GM18526 (cell line): ENCODE data around the gene ZCCHC17.

Source experiments
- POLR2A ChIP-seq: IDR thresholded peaks from 3 replicates; pipeline ENCODE4 v1.6.1; 2011; ENCODE audit not compliant: insufficient read length; ENCODE audit errors: extremely low read depth

ZCCHC17 gene

DNA sequence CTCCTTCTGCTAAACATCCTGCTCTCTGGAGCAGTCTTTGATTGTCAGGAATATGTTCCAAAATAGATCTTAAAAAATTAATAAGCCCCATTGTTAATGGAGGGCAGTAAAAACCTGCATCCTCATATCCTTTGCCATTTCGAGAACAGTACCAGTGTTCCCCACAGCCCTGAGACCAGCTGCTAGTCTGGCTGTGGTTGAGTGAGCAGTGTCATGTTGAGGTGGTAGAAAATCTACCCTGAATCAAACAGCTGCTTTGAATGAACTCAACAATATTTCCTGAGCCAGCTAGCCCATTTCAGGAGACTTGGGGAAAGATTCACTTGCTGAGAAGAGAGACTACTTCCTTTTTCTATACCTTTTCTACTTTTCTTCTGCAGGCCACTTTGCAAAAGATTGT, 51.6 kb downstream of the ZCCHC17 start:
- TF ChIP-seq POLR2A, result no peak

GRCh38 chr1:31354283-31354682, 57.5 kb downstream of the ZCCHC17 start:
- no peak for TF ChIP-seq POLR2A

DNA sequence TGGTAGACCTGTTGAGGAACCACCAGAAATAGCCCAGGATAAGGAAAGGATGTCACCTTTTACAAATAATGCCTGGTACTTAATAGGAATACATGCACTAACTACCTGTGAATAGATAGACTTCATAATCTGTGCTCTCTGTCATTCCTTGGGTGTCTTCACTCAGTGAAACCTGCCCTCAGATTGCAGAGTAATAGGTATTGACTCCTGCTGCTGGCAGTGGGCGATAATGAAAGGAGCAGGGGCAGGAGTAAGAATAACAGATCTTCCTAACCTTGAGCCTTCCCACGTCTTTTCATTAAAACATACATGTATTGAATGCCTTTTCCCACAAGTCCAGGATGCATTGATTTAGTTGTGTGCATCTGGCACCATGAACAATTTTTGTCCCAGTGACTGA, 59.6 kb downstream of the ZCCHC17 start:
- no peak for TF ChIP-seq POLR2A

GRCh38 chr1:31361607-31362006, 64.8 kb downstream of the ZCCHC17 start:
- no peak for TF ChIP-seq POLR2A

DNA sequence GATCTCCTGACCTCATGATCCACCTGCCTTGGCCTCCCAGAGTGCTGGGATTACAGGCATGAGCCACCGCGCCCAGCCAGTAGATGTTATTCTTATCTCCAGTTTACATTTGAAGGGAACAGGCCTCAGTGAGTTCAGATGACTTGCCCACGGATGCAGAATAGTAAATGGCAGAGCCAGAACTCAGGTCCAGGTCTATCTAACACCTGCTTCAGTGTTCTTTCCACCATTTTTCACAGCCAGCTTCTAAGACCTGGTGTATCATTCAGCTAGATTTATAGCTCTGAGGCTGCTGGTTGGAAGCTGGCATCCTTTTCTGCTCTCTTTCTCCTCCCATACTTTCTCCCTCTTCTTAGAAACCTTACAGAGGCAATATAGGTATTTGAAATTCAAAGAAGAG, 65.2 kb downstream of the ZCCHC17 start:
- TF ChIP-seq POLR2A, result no peak

DNA sequence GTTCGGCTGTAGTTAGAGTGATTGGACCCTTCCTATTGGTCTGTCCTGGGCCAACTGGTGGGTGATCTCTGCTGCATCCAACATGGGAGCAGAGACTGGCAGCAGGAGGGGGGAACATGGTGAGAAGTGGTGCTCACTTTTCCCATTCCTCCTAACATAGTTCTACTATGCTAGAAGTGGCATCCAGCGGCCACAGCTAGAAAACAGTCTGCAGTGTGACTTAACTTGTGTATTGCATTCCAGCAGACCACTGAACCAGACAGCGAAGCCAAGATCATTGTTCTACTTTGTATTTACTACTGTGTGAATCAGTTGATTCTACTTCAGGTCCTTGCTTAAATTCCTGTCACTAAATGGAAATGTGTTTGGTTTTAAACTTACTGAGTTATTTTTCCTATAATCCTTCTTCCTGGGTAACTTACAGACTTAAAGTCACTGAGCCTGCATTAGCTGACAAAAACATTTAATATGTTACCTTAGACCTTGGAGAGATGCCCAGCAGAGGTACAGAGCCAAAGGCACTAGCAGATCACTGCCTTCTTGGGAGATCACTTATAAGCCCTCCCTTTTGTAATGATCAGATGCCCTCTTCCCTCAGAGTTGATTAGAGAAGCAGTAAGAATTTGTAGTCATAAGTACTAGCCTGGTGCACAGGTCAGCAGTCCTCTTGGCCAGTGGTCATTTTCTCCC, 67.9 kb downstream of the ZCCHC17 start:
- no peak for TF ChIP-seq POLR2A

DNA sequence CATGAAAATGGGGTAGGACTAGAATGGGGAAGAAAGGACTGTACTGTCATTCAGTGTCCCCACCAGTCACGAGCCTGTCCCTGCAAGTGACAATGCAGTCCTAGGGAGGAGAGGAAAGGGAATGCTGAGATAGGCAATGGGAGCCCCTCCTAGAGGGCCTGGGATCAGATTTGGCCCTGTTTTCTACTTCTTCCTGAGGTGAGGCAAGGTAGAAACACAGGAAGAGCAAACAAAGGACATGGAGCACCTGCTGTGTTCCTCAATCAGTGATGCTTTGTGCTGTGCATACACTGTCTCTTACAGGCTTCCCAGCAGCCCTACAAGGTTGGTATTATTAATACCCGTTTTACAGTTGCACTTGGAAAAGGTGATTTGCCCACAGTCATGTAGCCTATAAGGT, 70.0 kb downstream of the ZCCHC17 start:
- no peak for TF ChIP-seq POLR2A

- no peak for TF ChIP-seq POLR2A
Observed at GRCh38 chr1:31368611-31369107, 71.8 kb downstream of the ZCCHC17 start.

GRCh38 chr1:31370021-31370420, 73.2 kb downstream of the ZCCHC17 start:
- no peak for TF ChIP-seq POLR2A

GRCh38 chr1:31370565-31370964, 73.7 kb downstream of the ZCCHC17 start:
- no peak for TF ChIP-seq POLR2A

- no peak for TF ChIP-seq POLR2A
Observed at GRCh38 chr1:31371121-31371959, 74.5 kb downstream of the ZCCHC17 start.

DNA sequence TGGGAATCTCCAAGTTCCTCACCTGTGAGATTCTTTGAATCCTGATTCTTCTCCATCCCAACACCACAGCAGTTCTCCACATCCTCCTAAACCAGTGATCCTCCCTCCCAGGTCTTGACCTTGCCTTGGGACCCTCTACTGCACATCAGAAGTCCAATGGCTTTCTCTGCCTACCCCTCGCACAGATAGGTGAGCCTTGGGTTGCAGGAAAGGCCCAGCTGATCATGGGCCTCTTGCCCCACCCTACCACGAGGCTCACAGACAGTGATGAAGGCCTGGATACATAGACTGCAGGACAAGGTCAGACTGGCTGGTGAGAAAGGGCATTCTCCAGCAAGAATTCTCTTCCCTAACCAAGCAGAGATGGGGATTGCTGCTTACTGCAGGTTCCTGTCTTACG, 75.2 kb downstream of the ZCCHC17 start:
- no peak for TF ChIP-seq POLR2A

DNA sequence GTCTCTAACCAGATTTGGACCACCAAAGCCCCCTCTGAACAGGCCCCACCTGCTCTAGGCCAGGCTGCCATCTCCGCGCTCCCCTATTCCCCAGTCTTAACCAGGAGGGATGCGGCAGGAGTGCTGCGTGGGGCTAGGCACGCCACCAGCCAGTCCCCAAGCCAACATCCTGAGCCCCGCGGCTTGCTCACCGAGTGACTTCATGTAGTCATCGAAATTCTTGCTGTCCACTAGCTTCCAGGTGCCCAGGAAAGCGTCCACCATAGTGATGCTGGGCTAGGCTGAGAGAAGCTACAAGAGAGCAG, 75.9 kb downstream of the ZCCHC17 start:
- no peak for TF ChIP-seq POLR2A

- no peak for TF ChIP-seq POLR2A
Observed at GRCh38 chr1:31373056-31373896, 76.4 kb downstream of the ZCCHC17 start, which contains the start of gene FABP3. FABP3 (minus strand) TSS chr1:31373076; CDS start chr1:31373014, 62 bp downstream.

GRCh38 chr1:31373897-31374486, 77.2 kb downstream of the ZCCHC17 start:
- TF ChIP-seq POLR2A, result no peak

GRCh38 chr1:31374511-31375196, 77.8 kb downstream of the ZCCHC17 start:
- TF ChIP-seq POLR2A, result no peak
